Measurements from ENCODE around the gene SGTA.

DNA sequence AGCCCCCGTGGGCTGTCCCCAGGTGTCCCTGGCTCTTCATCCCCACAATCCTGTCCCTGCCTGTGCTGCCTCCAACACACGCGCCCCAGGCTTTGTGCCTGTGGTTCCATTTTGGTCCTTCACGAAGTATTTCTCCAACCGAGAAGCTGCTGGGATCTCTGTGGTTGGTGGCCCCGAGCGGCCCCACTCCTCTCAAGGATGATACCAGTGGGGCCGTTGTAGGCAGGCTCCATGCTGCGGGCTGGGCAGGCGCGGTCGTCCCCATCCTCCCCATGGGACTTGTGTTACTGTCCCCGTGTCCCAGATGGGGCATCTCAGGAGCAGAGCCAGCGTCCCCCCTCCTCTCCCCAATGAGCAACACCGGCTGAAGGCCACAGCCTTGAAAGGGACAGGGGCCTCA is 32.9 kb upstream of the SGTA start:
- TF ChIP-seq, protein P1, sequence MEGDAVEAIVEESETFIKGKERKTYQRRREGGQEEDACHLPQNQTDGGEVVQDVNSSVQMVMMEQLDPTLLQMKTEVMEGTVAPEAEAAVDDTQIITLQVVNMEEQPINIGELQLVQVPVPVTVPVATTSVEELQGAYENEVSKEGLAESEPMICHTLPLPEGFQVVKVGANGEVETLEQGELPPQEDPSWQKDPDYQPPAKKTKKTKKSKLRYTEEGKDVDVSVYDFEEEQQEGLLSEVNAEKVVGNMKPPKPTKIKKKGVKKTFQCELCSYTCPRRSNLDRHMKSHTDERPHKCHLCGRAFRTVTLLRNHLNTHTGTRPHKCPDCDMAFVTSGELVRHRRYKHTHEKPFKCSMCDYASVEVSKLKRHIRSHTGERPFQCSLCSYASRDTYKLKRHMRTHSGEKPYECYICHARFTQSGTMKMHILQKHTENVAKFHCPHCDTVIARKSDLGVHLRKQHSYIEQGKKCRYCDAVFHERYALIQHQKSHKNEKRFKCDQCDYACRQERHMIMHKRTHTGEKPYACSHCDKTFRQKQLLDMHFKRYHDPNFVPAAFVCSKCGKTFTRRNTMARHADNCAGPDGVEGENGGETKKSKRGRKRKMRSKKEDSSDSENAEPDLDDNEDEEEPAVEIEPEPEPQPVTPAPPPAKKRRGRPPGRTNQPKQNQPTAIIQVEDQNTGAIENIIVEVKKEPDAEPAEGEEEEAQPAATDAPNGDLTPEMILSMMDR (conservative IDR thresholded peaks at IDR 0.05; ENCODE audit: low read depth, low read length): no peak
- TF ChIP-seq BHLHE40 (IDR thresholded peaks at IDR 0.05; ENCODE audit: low read depth, low read length) (no peak), CHD1 (IDR thresholded peaks at IDR 0.05; ENCODE audit: low read depth, low read length) (no peak), POLR2A (IDR thresholded peaks at IDR 0.05; ENCODE audit: low read depth, low read length) (no peak), RFX5 (IDR thresholded peaks at IDR 0.05; ENCODE audit: low read depth, low read length) (no peak), MAFK (IDR thresholded peaks at IDR 0.05; ENCODE audit: low read depth, low read length) (no peak), RCOR1 (IDR thresholded peaks at IDR 0.05; ENCODE audit: insufficient replicate concordance, low read length) (no peak), NFE2L2 (IDR thresholded peaks at IDR 0.05; ENCODE audit: low read depth, low read length) (no peak), MXI1 (IDR thresholded peaks at IDR 0.05; ENCODE audit: borderline replicate concordance, low read depth, low read length) (no peak), CEBPB (IDR thresholded peaks at IDR 0.05; ENCODE audit: low read depth, low read length) (no peak)
- TF ChIP-seq, protein P2, sequence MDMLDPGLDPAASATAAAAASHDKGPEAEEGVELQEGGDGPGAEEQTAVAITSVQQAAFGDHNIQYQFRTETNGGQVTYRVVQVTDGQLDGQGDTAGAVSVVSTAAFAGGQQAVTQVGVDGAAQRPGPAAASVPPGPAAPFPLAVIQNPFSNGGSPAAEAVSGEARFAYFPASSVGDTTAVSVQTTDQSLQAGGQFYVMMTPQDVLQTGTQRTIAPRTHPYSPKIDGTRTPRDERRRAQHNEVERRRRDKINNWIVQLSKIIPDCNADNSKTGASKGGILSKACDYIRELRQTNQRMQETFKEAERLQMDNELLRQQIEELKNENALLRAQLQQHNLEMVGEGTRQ (IDR thresholded peaks at IDR 0.05; ENCODE audit: low read depth, low read length): no peak

All from IMR-90 (cell line).